ENCODE data around the gene NAALADL2. TPM values are rescaled to one million over a fixed set of nuclear protein-coding genes. Genes with fewer than 3 reads are reported as not detected.
"Not testable (repeated sequence)": the region's sequence is repeated elsewhere in the genome, so short reads cannot be mapped to it uniquely, and the experiment has no call there.

Gene NAALADL2
- total RNA-seq, 1 donor from 2014 or later: 5.2 TPM

DNA sequence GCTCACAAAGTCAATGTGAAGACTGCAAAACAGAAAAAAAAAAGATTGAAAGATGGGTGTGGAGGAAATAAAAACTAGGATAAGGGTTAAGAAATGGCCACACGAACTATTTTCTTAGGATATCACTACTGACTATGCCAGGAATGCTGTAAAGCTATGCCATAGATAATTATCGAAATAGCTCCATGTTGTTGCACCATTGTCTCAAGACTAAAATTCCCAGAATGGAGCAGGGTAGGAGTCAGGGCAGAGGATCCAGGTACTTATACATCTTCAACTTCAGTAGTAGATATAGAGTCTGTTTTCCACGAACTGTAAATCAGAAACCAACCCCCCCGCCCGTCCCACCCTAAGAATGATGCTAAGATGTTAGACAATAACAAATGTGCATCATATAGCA, 302.2 kb downstream of the NAALADL2 start:
- intact Hi-C loops (cut with DNase I): no loop called here
- ATAC-seq: no peak
- no peak for DNase-seq (ENCODE audit: missing footprints)

DNA sequence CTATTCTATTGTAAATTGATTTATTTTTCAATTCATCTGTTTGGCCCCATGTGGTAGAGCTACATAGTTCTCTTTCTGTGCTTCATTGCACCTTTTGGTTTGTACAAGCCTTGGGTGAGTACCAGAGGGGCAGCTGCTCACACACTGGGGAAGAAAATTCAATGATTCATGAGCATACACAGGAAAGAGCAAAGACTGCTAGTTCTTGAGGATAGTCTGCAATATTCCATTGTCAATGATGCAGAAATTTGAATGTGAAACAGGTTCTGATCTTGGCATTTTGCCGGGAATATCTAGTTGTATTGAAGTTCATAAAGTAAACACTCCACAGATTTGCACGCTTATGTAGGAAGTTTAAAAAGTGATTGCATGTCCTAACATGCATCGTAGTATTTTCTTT, 304.6 kb downstream of the NAALADL2 start:
- DNase-seq (ENCODE audit: missing footprints) (no peak), ATAC-seq (no peak)
- intact Hi-C loops (cut with DNase I): no loop called here

DNA sequence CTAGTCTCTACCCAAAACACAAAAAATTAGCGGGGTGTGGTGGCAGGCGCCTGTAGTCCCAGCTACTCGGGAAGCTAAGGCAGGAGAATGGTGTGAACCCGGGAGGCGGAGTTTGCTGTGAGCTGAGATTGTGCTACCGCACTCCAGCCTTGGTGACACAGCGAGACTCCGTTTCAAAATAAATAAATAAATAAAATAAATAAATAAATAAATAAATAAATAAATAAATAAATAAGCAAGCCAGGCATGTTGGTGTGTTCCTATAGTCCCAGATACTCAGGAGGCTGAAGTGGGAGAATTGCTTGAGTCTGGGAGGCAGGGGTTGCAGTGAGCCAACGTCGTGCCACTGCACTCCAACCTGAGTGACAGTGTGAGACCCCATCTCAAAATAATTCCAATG, 314.0 kb downstream of the NAALADL2 start:
- DNase-seq (ENCODE audit: missing footprints): peak; percentile 9
- ATAC-seq; intact Hi-C loops (cut with DNase I): not testable (repeated sequence)

DNA sequence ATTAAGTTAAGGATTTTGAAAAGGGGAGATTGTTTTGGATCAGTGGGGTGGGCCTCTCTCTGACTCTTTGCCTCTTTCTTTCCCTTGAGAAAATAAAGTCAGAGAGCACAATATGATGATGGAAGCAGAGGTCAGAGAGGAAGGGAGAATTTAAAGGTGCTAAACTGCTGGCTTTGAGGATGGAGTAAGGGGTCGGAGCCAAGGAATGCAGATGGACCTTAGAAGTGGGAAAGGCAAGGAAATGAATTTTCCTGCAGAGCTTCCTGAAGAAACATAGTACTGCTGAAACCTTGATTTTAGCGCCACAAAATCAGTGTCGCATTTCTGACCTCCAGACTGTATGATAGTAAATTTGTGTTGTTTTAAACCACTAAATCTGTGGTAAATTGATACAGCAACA, 317.4 kb downstream of the NAALADL2 start:
- intact Hi-C loops (cut with DNase I): no loop called here
- ATAC-seq (no peak), DNase-seq (ENCODE audit: missing footprints) (no peak)

DNA sequence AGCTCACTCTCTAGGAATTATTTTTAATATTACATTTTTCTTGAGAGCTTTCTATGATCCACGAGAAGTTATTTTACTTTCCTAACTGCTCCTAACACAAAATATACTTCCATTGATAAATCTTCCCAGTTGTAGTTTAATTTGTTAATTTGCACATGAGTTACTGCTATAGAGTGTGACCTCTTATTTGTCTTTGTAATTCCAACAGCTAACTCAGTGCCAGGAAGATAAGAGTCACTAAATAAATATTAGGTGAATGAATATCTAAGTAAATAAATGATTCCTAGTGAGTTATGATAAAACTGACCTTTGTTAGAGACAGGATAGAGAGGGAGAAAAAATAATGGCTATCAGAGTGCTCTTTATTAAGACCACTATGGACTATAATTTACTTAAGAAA, 319.9 kb downstream of the NAALADL2 start:
- DNase-seq (ENCODE audit: missing footprints) (no peak), ATAC-seq (no peak)
- intact Hi-C loops (cut with DNase I): no loop called here

DNA sequence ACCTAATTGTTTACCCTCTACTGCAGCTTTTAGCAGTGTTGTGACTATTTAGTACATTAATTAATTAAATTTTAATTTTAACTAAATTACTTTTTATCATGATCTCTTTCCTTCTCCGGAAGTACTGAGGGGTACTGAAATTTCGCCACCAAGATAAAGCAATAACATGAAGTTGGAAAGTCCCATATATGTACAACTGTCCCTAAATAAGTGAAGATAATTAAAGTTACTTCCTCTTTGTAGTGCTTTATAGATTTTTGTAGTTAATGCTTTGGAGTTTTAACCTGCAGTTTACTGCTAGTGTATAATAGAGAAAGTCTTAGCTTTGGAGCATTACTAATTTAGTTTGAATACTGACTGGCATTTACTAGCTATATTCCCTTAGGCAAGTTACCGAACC, 325.3 kb downstream of the NAALADL2 start:
- intact Hi-C loops (cut with DNase I): no loop called here
- ATAC-seq: no peak
- DNase-seq (ENCODE audit: missing footprints): no peak

DNA sequence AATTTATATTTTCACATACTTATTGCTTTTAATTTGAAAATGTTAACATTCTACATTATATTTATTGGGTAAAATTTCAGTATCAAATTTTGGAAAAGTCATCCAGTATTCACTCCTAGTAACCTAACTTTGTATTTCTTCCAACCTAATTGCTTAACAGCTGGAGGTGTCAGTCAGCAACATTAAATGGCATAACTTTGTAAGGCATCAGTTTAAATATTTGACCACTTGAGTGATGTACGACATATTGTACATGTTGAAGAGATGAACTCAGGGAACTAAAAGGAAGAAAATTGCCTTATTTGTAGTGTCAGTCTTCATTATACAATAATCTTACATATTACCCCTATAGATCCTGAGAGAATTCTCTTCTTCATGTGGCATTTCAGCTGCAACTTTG, 326.8 kb downstream of the NAALADL2 start:
- intact Hi-C loops (cut with DNase I): no loop called here
- DNase-seq (ENCODE audit: missing footprints) (no peak), ATAC-seq (no peak)

DNA sequence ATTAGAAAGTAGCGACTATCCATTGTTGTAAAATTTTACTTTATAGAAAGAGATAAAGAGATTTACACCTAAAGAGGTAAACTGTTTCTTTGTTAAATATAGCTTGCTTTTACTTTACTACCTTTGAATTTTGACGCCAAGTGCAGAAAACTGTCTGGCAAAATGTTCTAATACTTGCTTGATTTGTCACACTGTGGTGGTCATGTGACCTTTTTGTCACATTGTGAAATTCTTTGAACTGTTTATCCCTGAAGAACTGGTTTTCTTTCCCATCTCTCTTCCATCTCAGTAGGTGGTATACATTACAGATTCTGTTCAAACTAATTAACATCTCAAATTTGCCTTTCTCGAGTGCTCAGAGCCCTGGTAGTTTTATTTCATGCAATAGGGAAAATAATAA, 327.4 kb downstream of the NAALADL2 start:
- intact Hi-C loops (cut with DNase I): no loop called here
- ATAC-seq (no peak), DNase-seq (ENCODE audit: missing footprints) (no peak)

DNA sequence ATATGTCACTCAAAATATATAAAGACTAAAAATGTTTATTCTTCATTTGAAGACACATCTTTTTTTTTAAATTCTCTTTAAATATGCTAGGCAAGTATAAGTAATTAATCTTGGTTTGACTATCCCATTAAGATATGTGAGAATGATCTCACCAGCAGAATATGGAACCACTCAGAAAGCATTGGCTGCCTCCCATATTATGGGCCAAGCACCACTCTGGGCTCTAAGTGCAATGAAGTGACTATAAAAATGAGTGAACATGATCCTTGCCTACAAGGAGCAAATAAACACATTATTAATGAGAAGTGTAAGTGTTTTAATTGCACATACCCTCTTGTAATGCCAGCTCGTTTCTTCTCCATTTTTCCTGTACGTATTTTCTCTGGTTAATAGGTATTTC, 328.5 kb downstream of the NAALADL2 start:
- ATAC-seq: no peak
- no peak for DNase-seq (ENCODE audit: missing footprints)
- intact Hi-C loops (cut with DNase I): no loop called here

DNA sequence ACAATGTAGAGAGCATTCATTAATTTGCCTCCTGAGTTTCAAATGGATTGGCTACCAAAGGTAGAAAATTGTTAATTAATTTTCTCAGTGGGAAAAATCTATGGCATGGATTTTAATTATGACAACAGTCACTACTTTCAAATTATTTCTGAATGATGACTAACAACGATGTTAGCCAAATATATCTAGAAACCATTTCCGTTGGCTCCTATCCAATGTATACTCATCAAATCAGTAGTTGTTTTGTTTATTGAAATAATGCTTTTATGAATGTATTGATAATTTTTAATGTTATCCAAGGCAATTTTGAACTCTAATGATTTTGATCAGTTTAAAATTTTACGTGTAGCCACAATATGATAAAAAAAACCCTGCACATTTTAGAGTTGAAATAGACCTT, 333.4 kb downstream of the NAALADL2 start:
- intact Hi-C loops (cut with DNase I): no loop called here
- ATAC-seq (no peak), DNase-seq (ENCODE audit: missing footprints) (no peak)

DNA sequence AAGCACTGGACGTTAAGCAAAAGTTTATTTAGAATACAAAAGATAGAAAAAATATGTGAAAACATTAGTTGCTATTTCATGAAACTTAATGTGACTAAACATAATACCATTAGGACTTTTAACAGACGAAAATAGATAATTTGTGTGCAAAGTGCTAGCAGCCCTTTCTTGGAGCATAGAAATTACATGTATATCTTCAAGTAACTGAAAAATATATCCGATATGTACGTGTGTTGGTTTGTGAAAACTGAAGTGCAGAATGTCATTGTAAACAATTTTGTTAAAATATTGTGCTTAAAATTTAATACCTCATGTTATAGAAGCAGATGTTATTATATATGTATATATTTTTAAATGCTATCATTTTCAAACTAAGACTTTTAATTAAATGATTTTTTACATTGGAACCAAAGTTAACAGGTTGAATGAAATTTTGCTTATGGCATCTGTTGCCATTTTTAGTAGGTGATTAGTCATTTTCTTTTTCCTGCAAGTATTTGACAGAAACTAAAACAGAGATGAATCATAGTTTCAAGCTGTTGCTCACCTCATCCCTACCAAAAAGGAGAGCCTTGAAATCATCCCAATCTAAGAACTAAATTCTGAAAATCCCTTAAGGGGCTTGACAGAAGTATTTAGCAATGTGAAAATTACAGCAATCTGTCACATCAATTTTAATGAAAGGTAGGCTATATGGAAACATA, 334.8 kb downstream of the NAALADL2 start:
- intact Hi-C loops (cut with DNase I): no loop called here
- no peak for ATAC-seq

DNA sequence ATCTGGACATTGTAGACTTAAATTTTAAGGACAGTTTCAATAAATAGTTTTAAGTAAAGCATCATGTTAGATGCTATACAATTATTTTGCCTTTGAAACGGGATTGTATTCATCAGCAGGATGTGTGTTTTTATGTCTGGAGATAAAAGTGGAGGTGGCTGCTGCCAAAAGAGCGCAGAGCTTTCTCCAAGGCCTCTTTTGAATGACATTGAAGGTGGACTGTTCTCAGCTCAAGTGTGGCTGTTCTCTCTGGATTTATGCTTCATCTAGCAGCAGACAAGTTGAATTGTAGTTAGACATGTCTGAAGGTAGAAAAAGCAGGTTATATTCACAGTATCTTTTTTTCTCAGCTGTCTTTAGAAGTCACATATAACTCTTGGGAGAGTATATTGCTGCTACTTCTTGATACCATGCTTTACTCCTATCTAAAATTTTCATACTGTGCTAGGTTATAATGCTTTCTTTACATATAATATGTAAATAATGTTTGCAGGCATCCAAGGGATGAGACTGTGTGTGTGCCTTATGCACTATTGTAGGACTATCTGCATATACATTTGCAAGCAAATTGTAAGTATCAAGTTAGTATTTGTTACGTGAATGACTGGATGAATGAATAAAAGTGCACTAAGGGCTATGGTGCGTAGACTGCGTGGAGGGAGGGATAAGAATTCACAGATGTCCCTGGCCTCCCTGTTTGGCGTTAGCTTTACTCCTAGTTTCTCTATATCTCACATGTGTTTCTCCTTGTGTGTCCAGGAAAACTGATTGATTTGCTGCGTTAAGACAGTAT, 340.1 kb downstream of the NAALADL2 start:
- intact Hi-C loops (cut with DNase I): no loop called here
- DNase-seq (ENCODE audit: missing footprints) (no peak), ATAC-seq (no peak)

More for the DNA sequence above, 334.8 kb downstream of the NAALADL2 start:
- no peak for DNase-seq (ENCODE audit: missing footprints)

DNA sequence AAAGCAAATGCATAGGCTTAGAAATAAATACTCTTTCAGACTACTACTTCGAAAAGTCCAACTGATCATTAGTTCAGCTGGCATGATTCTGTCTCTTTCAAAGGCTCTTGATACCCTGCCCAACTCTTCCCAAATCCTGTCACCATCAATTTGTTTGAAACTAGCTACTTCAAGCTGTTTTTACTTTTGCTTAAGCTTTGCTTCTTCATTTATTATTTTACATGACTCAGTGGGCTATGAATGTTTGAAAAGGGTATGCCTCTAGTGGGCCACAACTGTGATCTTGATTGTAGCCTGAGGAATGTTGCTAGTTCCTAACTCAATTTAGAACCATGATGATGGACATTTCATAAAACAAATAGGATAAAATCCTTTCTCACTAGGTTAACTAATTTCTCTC, 340.8 kb downstream of the NAALADL2 start:
- DNase-seq (ENCODE audit: missing footprints) (no peak), ATAC-seq (no peak)
- intact Hi-C loops (cut with DNase I): no loop called here

DNA sequence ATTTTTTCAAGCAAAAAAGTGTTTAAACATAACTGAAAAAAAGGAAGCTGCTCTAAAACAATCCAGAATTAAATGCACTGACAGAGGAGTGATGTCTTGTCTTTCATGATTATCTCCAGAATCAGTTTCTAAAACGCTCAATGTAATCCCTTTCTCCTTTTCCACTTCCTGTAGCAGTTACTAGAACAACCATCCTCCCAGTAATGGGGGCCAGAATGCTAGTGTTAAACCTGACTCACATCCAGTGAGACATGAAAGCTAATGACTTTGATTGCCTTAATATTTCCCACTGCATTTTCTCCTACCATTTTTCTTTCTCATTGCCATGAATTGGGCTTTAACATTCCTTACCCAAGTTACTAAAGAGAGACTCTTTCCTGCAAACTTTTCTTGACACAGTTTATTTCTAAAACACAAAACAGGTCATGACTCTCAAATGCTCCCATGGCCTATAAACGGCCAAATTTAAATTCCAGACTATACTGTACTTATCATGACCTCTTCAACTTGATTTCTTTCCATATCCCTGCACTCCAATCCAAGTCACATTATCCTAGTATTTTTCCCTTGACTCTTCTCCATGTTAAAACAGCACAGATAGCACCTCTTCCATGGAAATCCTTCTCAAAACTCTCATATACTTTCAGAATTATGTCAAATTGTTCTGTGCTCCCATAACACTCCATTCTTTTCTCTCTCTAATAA, 341.4 kb downstream of the NAALADL2 start:
- DNase-seq (ENCODE audit: missing footprints) (no peak), ATAC-seq (no peak)
- intact Hi-C loops (cut with DNase I): no loop called here

DNA sequence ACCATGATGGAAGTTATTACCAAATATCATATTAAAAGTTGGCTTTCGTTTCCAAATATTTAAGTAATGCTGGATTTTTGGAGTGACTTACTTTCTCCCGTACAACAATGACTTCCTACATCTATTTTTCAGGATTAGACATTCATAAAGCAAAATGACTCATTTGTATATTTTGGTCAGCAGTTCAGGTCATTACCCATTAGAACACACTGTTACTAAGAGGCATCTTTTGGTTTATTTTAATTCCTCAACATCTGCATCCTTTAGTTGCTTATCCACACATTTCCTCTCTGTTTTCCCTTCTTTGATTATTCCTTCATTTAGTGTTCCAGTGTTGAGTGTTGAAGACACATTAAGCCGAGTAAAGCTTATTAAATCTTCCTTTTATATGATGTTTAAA, 348.2 kb downstream of the NAALADL2 start:
- intact Hi-C loops (cut with DNase I): no loop called here
- DNase-seq (ENCODE audit: missing footprints) (no peak), ATAC-seq (no peak)

DNA sequence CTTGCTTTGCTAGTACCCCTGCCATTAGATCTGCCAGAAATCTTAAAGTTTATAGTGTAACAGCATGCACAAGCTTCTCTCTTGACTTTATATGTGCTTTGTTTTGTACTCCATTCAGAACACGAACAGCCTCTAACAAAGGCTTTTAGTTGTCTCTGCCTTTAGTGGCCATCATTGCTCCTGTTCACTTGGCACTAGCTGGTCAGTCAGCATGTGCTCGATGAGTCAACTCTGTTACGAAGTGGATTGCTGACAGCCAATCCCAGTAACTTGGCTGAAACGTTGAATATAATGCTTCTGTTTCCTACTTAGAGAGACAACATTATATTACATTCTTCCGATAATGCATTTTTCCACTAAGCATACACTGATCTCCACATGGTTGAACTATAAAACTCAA, 349.2 kb downstream of the NAALADL2 start:
- DNase-seq (ENCODE audit: missing footprints) (no peak), ATAC-seq (no peak)
- intact Hi-C loops (cut with DNase I): no loop called here

DNA sequence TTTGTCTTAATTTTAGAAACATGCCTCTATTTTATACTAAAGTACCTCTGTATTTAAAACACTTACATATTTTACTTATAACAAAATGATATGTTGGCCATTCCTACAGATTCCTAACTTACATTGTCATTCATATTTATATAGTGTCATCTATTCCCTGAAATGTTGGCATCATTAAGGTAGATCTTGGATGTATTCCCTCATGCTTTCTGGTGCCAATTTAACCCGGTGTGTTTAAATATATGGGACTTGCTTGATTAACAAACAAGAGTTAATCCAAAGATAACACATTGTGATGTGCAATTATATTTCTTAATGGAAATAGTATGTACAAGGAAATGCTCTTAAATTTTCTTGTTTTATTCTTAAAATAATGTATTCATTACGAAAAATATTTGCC, 352.3 kb downstream of the NAALADL2 start:
- intact Hi-C loops (cut with DNase I): no loop called here
- ATAC-seq (no peak), DNase-seq (ENCODE audit: missing footprints) (no peak)

DNA sequence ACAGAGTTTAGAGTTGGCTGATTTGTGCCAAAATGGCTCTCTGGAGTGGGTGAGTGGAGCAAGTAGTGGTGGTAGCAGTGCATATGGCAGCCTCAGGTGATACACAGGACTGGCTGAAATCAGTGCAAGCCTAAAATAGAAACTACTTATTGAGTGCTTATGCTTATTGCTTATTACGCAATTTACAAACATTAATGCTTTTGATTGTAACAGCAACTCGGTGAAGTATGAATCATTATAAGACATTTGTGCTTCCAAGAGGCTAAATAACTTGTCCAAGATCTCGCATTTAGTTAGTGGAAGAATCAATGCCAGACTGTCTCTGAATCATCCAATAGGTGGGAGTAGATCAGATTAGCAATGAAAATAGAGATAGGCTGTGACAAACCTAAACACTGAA, 353.8 kb downstream of the NAALADL2 start:
- no peak for ATAC-seq

DNA sequence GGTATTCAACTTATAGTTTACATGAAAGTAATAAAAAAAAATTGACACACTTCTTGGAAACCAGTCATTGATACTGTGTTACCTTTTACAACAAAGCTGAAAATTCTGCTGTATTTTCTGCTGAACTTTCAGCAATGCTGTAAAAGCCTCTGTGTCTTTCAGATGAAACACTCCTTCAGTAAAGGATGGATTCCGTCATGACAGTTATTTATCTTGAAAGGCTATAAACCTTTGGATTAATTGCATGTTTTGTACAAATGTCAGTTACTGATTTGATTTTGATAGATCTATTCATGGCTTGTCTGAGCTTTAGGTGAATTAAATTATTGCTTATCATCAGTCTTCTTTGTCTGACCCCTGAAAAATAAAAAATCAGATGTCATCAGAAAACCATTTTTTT, 355.1 kb downstream of the NAALADL2 start:
- intact Hi-C loops (cut with DNase I): no loop called here
- no peak for ATAC-seq
- DNase-seq (ENCODE audit: missing footprints): no peak

More for the DNA sequence above, 353.8 kb downstream of the NAALADL2 start:
- no peak for DNase-seq (ENCODE audit: missing footprints)
- intact Hi-C loops (cut with DNase I): no loop called here

DNA sequence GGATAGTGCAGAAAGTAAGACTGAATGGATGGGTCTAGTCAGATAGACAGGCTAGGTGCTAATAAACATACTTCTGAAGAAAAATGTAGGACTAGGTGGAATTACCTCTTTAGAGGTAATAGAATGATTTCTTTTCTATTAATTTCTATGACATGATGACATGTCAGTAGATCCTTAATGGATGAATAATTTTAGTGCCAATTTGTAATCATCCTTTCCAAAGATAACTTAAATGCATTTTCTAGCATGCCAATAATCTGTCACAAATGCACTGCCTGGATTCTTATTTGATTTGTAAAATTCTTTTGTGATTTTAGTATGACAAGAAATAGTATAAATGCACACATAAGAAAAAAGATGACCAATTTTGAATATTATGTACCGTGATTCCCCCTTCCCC, 356.7 kb downstream of the NAALADL2 start:
- DNase-seq (ENCODE audit: missing footprints) (no peak), ATAC-seq (no peak)
- intact Hi-C loops (cut with DNase I): no loop called here

Measured in Right ventricle myocardium inferior (tissue), 1 donor.